ENCODE results near the gene PTOV1. TPM values are rescaled to one million over a fixed set of nuclear protein-coding genes. Genes with fewer than 3 reads are reported as not detected.

PTOV1 gene
- total RNA-seq, 1 donor from 2014 or later: 104 TPM

- Histone ChIP-seq H3K36me3 (peaks cover 39% of the 10 kb centered on the region), H3K4me1 (peaks cover 29% of the 10 kb centered on the region)
- DNase-seq: no peak
Observed at GRCh38 chr19:49888510-49888824, 37.5 kb downstream of the PTOV1 start.

GRCh38 chr19:49889038-49889686, 38.2 kb downstream of the PTOV1 start:
- Histone ChIP-seq H3K9me3 (replicated peaks) (no peaks in the 10 kb centered on the region), H3K36me3 (peaks cover 32% of the 10 kb centered on the region), H3K4me3 (no peak overlapping the region), H3K27ac (replicated peaks) (no peak overlapping the region), H3K4me1 (peaks cover 29% of the 10 kb centered on the region), H3K27me3 (ENCODE audit: low read depth) (peaks cover 24% of the 10 kb centered on the region)
- DNase-seq: no peak
- intact Hi-C loops (cut with micrococcal nuclease): no loop called here
- no peak for TF ChIP-seq CTCF (IDR thresholded peaks at IDR 0.05; ENCODE audit: borderline replicate concordance)

More at GRCh38 chr19:49888510-49888824, 37.5 kb downstream of the PTOV1 start:
- H3K4me3 ChIP-seq: no peak overlapping the region
- H3K27ac ChIP-seq (replicated peaks): no peak overlapping the region
- peaks cover 24% of the 10 kb centered on the region for H3K27me3 ChIP-seq (ENCODE audit: low read depth)
- TF ChIP-seq CTCF (IDR thresholded peaks at IDR 0.05; ENCODE audit: borderline replicate concordance): no peak
- H3K9me3 ChIP-seq (replicated peaks): no peaks in the 10 kb centered on the region
- intact Hi-C loops (cut with micrococcal nuclease): no loop called here

DNA sequence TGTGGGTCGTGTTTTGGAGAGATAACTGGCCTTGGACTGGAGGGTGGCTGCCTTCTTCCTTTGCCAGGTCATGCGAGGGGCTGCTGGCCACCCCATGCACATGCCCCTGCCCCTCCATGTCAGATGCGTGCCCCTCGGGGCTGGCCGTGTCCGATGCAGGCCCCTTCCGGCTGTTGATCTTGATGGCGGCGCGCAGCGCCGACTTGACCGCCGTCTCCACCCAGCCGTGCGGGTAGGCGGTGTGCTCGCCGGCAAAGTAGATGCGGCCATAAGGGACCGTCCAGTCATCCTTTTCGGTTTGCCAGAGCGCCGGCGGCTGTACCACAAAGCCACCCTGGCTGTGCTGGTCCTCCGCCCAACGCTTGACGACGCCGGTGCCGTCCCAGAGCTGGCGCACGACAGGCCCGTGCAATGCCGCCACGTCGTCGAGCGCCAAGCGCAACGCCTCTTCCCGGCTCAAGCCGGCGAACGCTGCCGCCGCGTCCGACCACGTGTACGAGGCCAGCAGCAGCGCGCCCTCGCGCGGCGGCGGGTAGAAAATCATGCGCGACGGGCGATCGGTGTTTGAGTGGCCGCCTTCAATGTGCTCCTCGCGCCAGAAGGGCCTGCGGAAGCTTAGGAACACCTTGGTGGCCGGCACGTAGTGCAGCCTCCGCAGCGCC, 38.9 kb downstream of the PTOV1 start:
- H3K9me3 ChIP-seq (replicated peaks): no peaks in the 10 kb centered on the region
- H3K4me1 ChIP-seq: peaks cover 29% of the 10 kb centered on the region
- peak; percentile 81 for TF ChIP-seq CTCF (IDR thresholded peaks at IDR 0.05; ENCODE audit: borderline replicate concordance)
- H3K27me3 ChIP-seq (ENCODE audit: low read depth): peaks cover 24% of the 10 kb centered on the region
- no peak overlapping the region for H3K27ac ChIP-seq (replicated peaks)
- intact Hi-C loops (cut with micrococcal nuclease): no loop called here
- H3K4me3 ChIP-seq: peak overlapping the region; percentile 60
- peaks cover 26% of the 10 kb centered on the region for H3K36me3 ChIP-seq
- DNase-seq: peak; percentile 74

DNA sequence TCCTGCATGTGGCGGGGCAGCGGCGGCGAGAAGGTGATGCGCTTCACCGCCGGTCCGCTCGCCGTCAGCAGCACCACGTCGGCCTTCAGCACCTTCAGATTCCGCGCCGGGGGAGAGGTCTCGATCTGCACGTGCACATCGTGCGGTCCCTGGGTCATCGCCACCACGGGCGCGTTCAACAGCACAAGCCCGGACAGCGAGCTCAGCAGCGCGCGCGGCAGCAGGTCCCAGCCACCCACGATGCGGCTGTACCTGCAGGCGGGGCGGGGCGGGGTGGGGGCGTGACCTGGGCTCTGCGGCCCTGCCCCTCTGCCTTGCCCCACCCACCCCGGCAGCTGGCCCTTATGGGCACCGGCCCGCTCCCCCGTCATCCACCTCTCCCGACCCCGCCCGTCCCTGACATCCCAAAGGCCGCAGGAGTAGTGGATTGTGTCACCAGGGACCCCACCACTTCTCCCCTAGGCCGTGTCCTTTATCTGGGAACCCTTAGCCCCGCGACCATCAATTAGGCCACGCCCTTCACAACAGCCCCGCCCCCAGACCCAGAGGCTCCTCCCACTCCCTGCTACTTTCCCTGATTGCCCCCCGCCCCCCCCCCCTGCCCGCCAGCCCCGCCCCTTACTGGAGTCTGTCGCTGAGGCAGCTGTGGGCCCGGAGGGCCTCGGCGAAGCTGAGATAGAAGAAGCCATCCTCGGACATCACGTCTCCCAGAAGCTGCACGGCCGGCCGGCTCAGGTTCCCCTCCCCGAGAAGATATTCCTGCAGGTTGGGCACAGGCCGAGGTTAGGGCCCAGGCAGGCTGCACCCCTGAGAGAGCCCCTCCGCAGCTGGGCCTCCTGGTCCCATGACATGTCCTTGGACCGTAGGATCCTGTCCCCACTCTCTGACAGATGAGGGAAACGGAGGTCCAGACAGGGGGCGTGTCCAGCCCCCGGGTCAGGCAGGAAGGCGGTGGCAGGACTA, 39.7 kb downstream of the PTOV1 start:
- Histone ChIP-seq H3K4me3 (peak overlapping the region; percentile 60), H3K4me1 (peaks cover 29% of the 10 kb centered on the region), H3K36me3 (peaks cover 17% of the 10 kb centered on the region), H3K9me3 (replicated peaks) (no peaks in the 10 kb centered on the region), H3K27me3 (ENCODE audit: low read depth) (peaks cover 24% of the 10 kb centered on the region), H3K27ac (replicated peaks) (no peak overlapping the region)
- DNase-seq: no peak
- intact Hi-C loops (cut with micrococcal nuclease): no loop called here
- peak; percentile 6 for TF ChIP-seq CTCF (IDR thresholded peaks at IDR 0.05; ENCODE audit: borderline replicate concordance)

GRCh38 chr19:49891393-49891792, 40.4 kb downstream of the PTOV1 start:
- Histone ChIP-seq H3K4me3 (no peak overlapping the region), H3K36me3 (peaks cover 10% of the 10 kb centered on the region), H3K27ac (replicated peaks) (no peak overlapping the region), H3K27me3 (ENCODE audit: low read depth) (peaks cover 24% of the 10 kb centered on the region), H3K9me3 (replicated peaks) (no peaks in the 10 kb centered on the region), H3K4me1 (peaks cover 29% of the 10 kb centered on the region)
- intact Hi-C loops (cut with micrococcal nuclease): no loop called here
- no peak for TF ChIP-seq CTCF (IDR thresholded peaks at IDR 0.05; ENCODE audit: borderline replicate concordance)
- no peak for DNase-seq
